GM12864 (cell line): ENCODE results near the gene EXOC7.

Source experiments
- DNase-seq: peaks from one replicate; pipeline ENCODE4 v3.0.0-alpha.2; 2011; ENCODE audit warnings: low read depth
- H3K4me3 ChIP-seq: 2 replicates; pipeline ENCODE4 v1.5.1; 2011; ENCODE audit warnings: mild to moderate bottlenecking, low read depth, low read length, control low read depth
- CTCF ChIP-seq: IDR thresholded peaks from 2 replicates; pipeline ENCODE4 v1.5.1; 2011; ENCODE audit warnings: low read depth, mild to moderate bottlenecking, moderate library complexity, low read length, control low read depth, inconsistent platforms; ENCODE audit errors: missing control alignments

EXOC7 gene

GRCh38 chr17:76123749-76124581 lies 20.4 kb upstream of the EXOC7 start:
- no peak for DNase-seq
- TF ChIP-seq CTCF, result peak; percentile 32
- no peak overlapping the region for H3K4me3 ChIP-seq

- no peak for DNase-seq
- no peak for TF ChIP-seq CTCF
- no peak overlapping the region for H3K4me3 ChIP-seq
Measured at GRCh38 chr17:76123191-76123499, 19.6 kb upstream of the EXOC7 start.

GRCh38 chr17:76122431-76123190 lies 19.0 kb upstream of the EXOC7 start:
- DNase-seq, result no peak
- TF ChIP-seq CTCF, result no peak
- H3K4me3 ChIP-seq, result no peak overlapping the region

GRCh38 chr17:76121932-76122430 lies 18.4 kb upstream of the EXOC7 start:
- DNase-seq, result no peak
- TF ChIP-seq CTCF, result no peak

GRCh38 chr17:76120658-76121008 lies 17.0 kb upstream of the EXOC7 start:
- no peak for TF ChIP-seq CTCF
- no peak overlapping the region for H3K4me3 ChIP-seq
- DNase-seq, result no peak

More at GRCh38 chr17:76121932-76122430, 18.4 kb upstream of the EXOC7 start:
- peak overlapping the region; percentile 47 for H3K4me3 ChIP-seq

GRCh38 chr17:76119409-76120371 lies 16.1 kb upstream of the EXOC7 start:
- no peak overlapping the region for H3K4me3 ChIP-seq
- no peak for DNase-seq
- no peak for TF ChIP-seq CTCF
